SHP77 treated with DMSO at 0.1 percent for 48 hours (cell line): ENCODE data around the gene WIF1.

Source experiments
- DNase-seq: peaks from one replicate; lab custom pipeline; 2025; lab: John Stamatoyannopoulos, UW

Gene WIF1

DNA sequence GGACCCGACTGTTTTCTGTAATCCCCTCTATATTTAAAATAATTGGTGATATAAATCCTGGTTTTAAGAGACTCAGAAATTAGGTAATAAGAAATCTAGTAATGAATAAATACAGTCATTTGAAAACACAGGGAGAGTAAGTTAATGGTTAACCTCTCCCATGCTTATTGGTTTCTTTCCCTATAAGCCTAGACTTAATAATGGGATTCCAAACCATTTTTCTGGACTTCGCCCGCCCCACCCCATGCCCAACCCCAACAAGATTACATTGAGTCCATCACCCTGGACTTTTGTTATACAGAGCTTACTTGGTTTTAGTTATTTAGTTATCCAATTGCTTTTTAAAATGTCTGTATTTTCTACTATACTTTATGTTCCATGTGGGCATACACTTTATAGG is 98.7 kb downstream of the WIF1 start:
- no peak for DNase-seq

DNA sequence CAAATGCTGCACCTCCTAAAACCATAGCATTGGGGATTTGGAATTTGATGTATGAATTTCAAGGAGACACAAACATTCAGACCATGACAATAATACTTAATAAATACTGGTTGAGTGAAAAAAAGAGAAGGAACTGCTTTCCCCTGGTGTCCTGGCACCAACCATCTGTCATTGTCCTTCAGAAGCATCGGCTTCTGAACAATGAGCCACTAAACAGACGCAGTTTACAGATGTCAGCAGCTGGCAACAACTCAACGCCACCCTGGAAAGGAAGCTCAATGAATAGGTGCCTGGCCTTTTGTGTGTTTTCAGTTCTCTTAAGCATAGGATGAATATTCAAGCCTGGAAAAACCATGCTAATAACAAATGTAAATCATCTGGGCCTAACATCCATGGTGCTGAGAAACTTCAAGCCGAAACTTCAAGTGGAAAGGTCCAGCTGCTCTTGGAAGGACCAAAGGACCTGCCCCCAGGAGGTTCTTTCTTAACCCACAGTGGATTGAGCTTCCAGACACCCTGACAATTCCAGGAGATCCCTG is 101.3 kb downstream of the WIF1 start:
- no peak for DNase-seq

DNA sequence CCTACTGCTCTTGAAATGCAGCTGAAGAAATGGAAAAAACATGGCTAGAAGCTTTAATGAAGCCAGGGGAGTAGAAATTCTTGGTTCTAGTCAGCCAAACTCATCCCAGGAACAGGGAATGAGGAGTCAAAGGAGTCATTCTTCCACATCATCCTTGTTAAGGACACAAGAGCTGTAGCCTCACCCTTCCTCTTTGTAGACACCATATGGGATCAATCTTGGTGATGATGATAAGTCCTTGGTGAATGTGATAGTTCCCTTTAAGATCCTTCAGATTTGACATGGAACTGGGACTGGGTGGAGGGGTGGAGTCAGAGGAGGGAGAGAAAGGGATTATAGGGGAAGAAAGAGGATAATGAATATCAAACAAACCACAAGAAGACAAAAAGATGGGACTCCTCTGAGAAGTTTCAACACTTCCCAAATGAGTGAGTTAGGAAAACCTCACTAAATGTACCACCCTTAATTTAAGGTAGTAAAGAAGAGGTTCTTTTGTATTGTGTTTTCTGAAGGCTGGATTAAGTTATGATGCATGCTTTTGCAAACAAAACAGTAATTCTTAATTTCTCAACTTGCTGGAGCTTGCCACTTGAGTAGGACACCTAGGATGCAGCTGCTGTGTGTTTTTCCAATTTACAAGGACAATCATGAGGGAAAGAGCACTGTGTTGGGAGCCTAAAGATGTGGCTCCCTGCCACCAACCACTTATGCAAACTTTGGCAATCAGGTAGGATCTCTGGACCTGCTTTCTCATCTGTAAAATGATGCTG is 104.0 kb downstream of the WIF1 start:
- no peak for DNase-seq

DNA sequence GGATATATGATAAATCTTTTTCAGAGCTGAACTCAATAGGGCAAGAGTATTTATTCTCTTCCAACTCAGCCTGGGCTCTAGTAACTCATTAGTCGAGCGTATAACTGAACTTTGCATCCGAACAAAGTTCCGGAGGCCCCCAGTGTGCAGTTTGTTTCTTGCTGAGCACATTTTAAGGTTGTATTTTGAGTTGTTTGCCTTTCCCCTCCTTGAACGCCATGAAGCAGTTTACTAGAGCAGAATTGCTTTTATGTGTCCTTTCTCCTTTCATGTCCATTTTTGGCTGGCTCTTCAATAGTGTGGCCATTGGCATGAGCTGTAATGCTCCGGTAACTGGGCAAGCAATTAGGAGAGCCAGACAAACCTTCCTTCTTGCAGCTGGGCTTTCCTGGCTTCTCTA is 105.3 kb downstream of the WIF1 start:
- no peak for DNase-seq

DNA sequence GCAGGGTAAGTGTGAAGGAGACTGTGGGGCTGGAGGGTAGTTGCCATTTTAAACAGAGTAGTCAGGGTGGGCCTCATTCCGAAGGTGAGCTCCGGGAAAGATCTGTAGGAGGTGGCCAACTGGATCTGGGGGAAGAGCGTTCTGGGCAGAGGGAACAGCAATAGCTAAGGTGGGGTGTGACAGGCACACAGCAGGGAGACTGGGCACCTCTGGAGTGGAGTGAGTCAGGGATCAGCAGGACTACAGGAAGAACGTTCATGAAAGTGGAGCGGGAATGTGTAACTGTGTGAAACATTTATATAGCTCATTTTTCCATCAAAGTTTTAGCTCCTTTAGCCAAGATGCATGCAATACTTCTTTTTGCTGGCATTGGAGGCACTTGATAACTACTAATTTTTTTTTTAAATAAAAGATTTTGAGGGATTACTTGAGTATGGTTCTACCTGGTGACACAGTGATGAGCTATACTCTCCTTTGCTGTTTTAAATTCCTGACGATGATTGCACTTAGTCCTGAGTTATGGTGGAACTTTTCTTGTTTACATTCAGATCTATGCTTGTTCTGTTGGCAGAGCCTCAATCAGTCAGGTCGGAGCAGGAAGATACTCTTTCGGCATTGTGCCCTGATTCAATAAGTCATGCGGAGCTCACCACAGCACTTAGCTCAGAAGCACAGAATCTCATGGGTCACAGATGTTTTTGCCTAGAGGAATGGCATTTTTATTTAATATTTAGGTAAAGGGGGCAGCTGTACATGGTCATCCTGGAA is 106.4 kb downstream of the WIF1 start:
- no peak for DNase-seq

DNA sequence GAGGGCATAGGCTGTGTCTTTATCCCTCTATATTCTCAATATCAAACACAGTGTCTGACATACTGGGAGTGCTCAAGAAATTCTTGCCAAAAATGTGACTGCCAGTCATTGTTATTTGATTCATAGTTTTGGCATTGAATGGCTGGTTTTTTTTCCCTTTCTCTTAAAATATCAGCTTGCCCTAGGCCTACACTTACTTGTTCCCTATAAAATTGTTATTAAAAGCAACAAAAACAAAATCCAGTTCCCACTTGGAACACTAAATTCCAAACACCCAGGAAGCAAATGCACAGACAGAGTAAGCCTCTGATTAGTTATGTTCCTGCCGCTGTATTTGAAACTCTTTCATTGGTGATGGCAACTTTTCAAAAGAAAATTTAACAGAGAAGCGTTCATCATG is 110.7 kb downstream of the WIF1 start:
- no peak for DNase-seq

DNA sequence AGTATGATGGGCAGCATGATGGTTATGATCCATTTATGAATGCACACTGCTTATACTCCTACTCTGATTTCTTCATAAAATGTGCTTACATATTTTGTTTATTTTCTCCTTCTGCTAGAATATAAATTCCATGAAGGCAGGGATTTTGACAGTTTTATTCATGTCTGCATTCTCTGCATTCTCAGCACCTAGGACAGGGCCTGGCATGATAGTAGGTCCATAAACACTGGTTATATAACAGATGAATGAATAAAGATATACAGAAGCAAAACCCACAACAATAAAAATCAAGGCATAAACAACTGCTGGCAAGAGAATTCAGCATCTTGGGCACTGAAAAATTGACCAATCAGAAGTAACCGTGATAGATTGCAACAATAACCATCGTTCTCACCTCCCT is 115.4 kb downstream of the WIF1 start:
- DNase-seq, result no peak

DNA sequence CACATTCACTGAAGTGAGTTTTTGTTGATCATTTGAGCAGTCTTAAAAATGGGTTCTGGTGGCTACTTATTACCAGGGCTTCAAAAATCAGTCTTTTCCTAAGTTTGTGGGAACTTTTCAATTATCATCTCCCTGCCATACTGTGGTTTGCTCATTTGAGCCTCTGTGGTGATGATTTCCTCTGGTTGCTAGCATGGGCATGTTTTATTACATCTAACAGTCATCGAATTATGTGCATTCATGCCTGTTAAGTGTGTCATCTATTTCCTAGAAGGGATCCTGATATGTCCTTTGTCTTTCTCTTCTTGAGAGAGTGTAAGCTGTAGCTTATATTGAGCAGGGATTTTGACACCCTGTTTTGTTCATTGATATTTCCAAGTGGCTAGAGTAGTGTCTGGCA is 116.8 kb downstream of the WIF1 start:
- DNase-seq, result no peak
